Liver (tissue), 9 donors: ENCODE measurements around the gene ACACB. TPM values are rescaled to one million over a fixed set of nuclear protein-coding genes. Genes with fewer than 3 reads are reported as not detected.
A peak's percentile ranks its signal among the peaks of the same experiment; 100 is the strongest.

ENCODE experiments used
- DNase-seq: peaks from one replicate; pipeline ENCODE4 v3.0.0-alpha.2; 2017; ENCODE audit warnings: low spot score
- H3K27ac ChIP-seq, 2 donors: one replicate each; pipeline ENCODE4 v1.7.0; 2013; ENCODE audit warnings: inconsistent platforms in 2 of 2, low read length in 2 of 2, control low read depth in 1 of 2, low read depth in 1 of 2, mild to moderate bottlenecking in 1 of 2
- H3K27me3 ChIP-seq, 4 donors: one replicate each; pipeline versions ENCODE4 v1.6.1 to v1.7.0; 2013; ENCODE audit warnings: low read length in 3 of 4, inconsistent platforms in 1 of 4, mild to moderate bottlenecking in 1 of 4, moderate library complexity in 1 of 4; ENCODE audit not compliant: control insufficient read depth in 4 of 4, insufficient read depth in 4 of 4
- H3K36me3 ChIP-seq, 4 donors: one replicate each; pipeline versions ENCODE4 v1.6.1 to v1.7.0; 2013; ENCODE audit warnings: low read length in 3 of 4, mild to moderate bottlenecking in 3 of 4, low read depth in 1 of 4, moderate library complexity in 1 of 4; ENCODE audit not compliant: control insufficient read depth in 4 of 4, insufficient read depth in 3 of 4
- H3K4me1 ChIP-seq, 4 donors: one replicate each; pipeline versions ENCODE4 v1.6.1 to v1.7.0; 2013; ENCODE audit warnings: low read length in 3 of 4, mild to moderate bottlenecking in 3 of 4, moderate library complexity in 1 of 4; ENCODE audit not compliant: control insufficient read depth in 4 of 4, insufficient read depth in 4 of 4
- H3K4me3 ChIP-seq, 3 donors: one replicate each; pipeline versions ENCODE4 v1.6.1 to v1.7.0; 2013; ENCODE audit warnings: low read length in 3 of 3, control low read depth in 1 of 3, low read depth in 1 of 3, mild to moderate bottlenecking in 1 of 3
- H3K9ac ChIP-seq, 2 donors: one replicate each; pipeline ENCODE4 v1.7.0; 2013; ENCODE audit warnings: low read length in 2 of 2, mild to moderate bottlenecking in 2 of 2, moderate library complexity in 2 of 2, control low read depth in 1 of 2, low read depth in 1 of 2
- H3K9me3 ChIP-seq, 4 donors: one replicate each; pipeline versions ENCODE4 v1.6.1 to v1.7.0; 2013; ENCODE audit warnings: low read length in 3 of 4; ENCODE audit not compliant: control insufficient read depth in 4 of 4
- ATF3 ChIP-seq: IDR thresholded peaks from 2 replicates; pipeline ENCODE4 v1.6.1; 2016; ENCODE audit warnings: antibody characterized with exemption
- CTCF ChIP-seq: fragments of 150-350 bp; IDR thresholded peaks from 2 replicates; pipeline ENCODE4 v1.5.1; 2017; ENCODE audit warnings: improper control_type of control experiment, low read depth, low read length; ENCODE audit not compliant: missing input control
- EGR1 ChIP-seq, 2 donors: IDR thresholded peaks; 2 replicates each; pipeline ENCODE4 v1.6.1; 2016 to 2018; ENCODE audit warnings: antibody characterized with exemption in 2 of 2, low read depth in 2 of 2
- FOXA1 ChIP-seq: IDR thresholded peaks from 2 replicates; pipeline ENCODE4 v1.6.1; 2016; ENCODE audit warnings: antibody characterized with exemption
- FOXA2 ChIP-seq: IDR thresholded peaks from 2 replicates; pipeline ENCODE4 v1.6.1; 2016; ENCODE audit warnings: antibody characterized with exemption
- GABPA ChIP-seq, 2 donors: IDR thresholded peaks in 1 of 2; conservative IDR thresholded peaks in 1 of 2; 2 replicates each; pipeline ENCODE4 v1.6.1; 2016; ENCODE audit warnings: antibody characterized with exemption in 2 of 2, mild to moderate bottlenecking in 1 of 2, moderate library complexity in 1 of 2
- HNF4A ChIP-seq, 2 donors: conservative IDR thresholded peaks; 2 replicates each; pipeline ENCODE4 v1.6.1; 2016; ENCODE audit warnings: antibody characterized with exemption in 2 of 2, mild to moderate bottlenecking in 2 of 2
- HNF4G ChIP-seq: IDR thresholded peaks from 2 replicates; pipeline ENCODE4 v1.6.1; 2016; ENCODE audit warnings: antibody characterized with exemption
- JUND ChIP-seq, 2 donors: IDR thresholded peaks; 2 replicates each; pipeline ENCODE4 v1.6.1; 2016; ENCODE audit warnings: antibody characterized with exemption in 2 of 2
- NR2F2 ChIP-seq: IDR thresholded peaks from 2 replicates; pipeline ENCODE4 v1.6.1; 2016; ENCODE audit warnings: antibody characterized with exemption
- RAD21 ChIP-seq, 2 donors: IDR thresholded peaks; 2 replicates each; pipeline ENCODE4 v1.6.1; 2016; ENCODE audit warnings: antibody characterized with exemption in 2 of 2, mild to moderate bottlenecking in 2 of 2
- RXRA ChIP-seq, 2 donors: IDR thresholded peaks; 2 replicates each; pipeline ENCODE4 v1.6.1; 2017 to 2018; ENCODE audit warnings: antibody characterized with exemption in 2 of 2, mild to moderate bottlenecking in 1 of 2
- SP1 ChIP-seq: IDR thresholded peaks from 2 replicates; pipeline ENCODE4 v1.6.1; 2018; ENCODE audit warnings: antibody characterized with exemption, mild to moderate bottlenecking
- TAF1 ChIP-seq: conservative IDR thresholded peaks from 2 replicates; pipeline ENCODE4 v1.6.1; 2016; ENCODE audit warnings: antibody characterized with exemption, mild to moderate bottlenecking
- YY1 ChIP-seq: IDR thresholded peaks from 2 replicates; pipeline ENCODE4 v1.6.1; 2016; ENCODE audit warnings: antibody characterized with exemption, mild to moderate bottlenecking
- WGBS: extraction: QIAGEN DNeasy Blood & Tissue Kit; methylation state at CpG from one replicate; pipeline ENCODE4 v1.1.7; 2013; 5-methylcytosine and 5-hydroxymethylcytosine counted together
- polyA plus RNA-seq, 2 donors: library from polyadenylated mRNA; stranded (reverse) in 1 of 2; unstranded in 1 of 2; fragments of 200-250 nt in 1 of 2; fragments of >200 nt in 1 of 2; fragmentation: Nextera tagmentation in 1 of 2; extraction: Ambion mirVana in 1 of 2; gene quantifications; one replicate each; pipeline versions ENCODE4 v1.2.1 to v1.2.3, GENCODE V29; 2013 to 2015
- total RNA-seq, 2 donors: library from RNA; depleted of rRNA; stranded (reverse); fragments of >200 nt; gene quantifications; one replicate each; pipeline ENCODE4 v1.2.3, GENCODE V29; 2014
- TF ChIP-seq, protein P1 (sequence below): IDR thresholded peaks from 2 replicates; pipeline ENCODE4 v1.6.1; 2016; ENCODE audit warnings: antibody characterized with exemption
- TF ChIP-seq, protein P2 (sequence below): IDR thresholded peaks from 2 replicates; pipeline ENCODE4 v1.6.1; 2016; ENCODE audit warnings: antibody characterized with exemption
- TF ChIP-seq, protein P3 (sequence below): IDR thresholded peaks from 2 replicates; pipeline ENCODE4 v1.6.1; 2016; ENCODE audit warnings: antibody characterized with exemption, mild to moderate bottlenecking
- donor health status: healthy.
- donor health status: healthy.
- donor health status: healthy.
- donor health status: healthy.
- donor health status: healthy.

Gene ACACB
- total RNA-seq: 100 to 1,000 TPM in 1 of 2 donors, 10 to 100 TPM in 1; 12.9 to 288 TPM
- polyA plus RNA-seq: 10 to 100 TPM; 46.5 to 57.8 TPM

DNA sequence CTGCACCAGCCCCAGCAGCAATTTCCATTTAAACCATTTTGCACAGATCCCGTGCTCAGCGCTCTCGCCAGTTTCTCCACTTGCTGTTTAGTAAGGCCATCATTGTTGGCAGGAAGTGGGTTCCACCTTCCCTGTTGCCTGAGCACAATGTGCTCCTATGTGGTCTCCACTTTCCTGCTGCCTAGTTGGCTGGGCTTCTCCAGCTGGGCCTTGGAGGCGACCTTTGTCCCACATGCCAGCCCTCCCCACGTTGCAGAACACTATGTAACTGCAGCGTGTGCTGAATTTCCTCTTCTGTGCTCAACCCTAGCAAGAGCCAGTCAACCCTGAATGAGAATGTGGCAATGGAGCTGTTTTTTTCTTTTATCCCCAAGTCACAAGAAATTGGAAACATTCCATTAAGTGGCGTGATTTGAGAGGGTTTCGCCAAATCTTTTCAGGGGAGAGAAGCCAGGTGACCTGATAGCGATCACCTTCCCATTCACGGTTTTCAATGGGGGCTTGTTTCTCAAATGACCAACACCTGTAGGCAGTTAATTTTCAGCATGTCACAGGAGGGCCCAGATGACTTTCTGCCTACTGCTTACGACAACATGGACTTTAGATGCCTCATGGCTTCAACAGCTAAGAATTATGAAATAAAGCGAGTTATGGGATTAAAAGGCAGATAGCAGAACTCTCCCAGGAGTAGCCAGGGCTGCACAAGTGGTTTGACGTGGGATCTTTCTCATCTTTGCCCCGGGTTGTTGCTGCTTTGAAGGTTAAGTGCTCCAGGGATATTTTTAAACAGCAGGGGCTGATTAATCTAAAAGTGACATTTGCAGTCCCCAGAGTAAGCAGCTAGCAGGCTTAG is at the start of gene ACACB:
Gene ACACB, plus strand, starts transcription at position 830 of the 853 bp plus-strand sequence. CDS start 22,819 bp downstream, outside the sequence.
- DNase-seq: peak; percentile 53
- Histone ChIP-seq H3K27me3 (no peaks in the 10 kb centered on the region), H3K4me3 (peak within 1 kb of the TSS in 1 of 3 donors; percentile 18), H3K27ac (peak within 1 kb of the TSS; percentile 78 to 85), H3K9ac (peak within 1 kb of the TSS in 1 of 2 donors; percentile 47), H3K4me1 (peaks cover 15 to 80% (median 70%) of the 10 kb centered on the region in 4 donors), H3K36me3 (no peaks in the 10 kb centered on the region), H3K9me3 (no peaks in the 10 kb centered on the region)
- TF ChIP-seq, protein P1, sequence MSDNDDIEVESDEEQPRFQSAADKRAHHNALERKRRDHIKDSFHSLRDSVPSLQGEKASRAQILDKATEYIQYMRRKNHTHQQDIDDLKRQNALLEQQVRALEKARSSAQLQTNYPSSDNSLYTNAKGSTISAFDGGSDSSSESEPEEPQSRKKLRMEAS: peak; percentile 88
- TF ChIP-seq ATF3 (peak; percentile 33), YY1 (peak; percentile 82), EGR1 (IDR thresholded peaks at IDR 0.05; ENCODE audit: low read depth in 2 of 2) (no peak), RAD21 (IDR thresholded peaks at IDR 0.05) (peak; percentile 47 to 58), JUND (IDR thresholded peaks at IDR 0.05) (peak; percentile 8 to 33), TAF1 (peak; percentile 82), FOXA2 (peak; percentile 10), HNF4G (peak; percentile 70), HNF4A (conservative IDR thresholded peaks at IDR 0.05) (peak; percentile 74 to 79), NR2F2 (peak; percentile 83), FOXA1 (peak; percentile 16), GABPA (IDR thresholded peaks at IDR 0.05 in 1 of 2, conservative IDR thresholded peaks at IDR 0.05 in 1 of 2) (peak in 1 of 2 donors; percentile 23), CTCF (no peak), RXRA (IDR thresholded peaks at IDR 0.05) (peak; percentile 90 to 97), SP1 (peak; percentile 99)
- TF ChIP-seq, protein P2, sequence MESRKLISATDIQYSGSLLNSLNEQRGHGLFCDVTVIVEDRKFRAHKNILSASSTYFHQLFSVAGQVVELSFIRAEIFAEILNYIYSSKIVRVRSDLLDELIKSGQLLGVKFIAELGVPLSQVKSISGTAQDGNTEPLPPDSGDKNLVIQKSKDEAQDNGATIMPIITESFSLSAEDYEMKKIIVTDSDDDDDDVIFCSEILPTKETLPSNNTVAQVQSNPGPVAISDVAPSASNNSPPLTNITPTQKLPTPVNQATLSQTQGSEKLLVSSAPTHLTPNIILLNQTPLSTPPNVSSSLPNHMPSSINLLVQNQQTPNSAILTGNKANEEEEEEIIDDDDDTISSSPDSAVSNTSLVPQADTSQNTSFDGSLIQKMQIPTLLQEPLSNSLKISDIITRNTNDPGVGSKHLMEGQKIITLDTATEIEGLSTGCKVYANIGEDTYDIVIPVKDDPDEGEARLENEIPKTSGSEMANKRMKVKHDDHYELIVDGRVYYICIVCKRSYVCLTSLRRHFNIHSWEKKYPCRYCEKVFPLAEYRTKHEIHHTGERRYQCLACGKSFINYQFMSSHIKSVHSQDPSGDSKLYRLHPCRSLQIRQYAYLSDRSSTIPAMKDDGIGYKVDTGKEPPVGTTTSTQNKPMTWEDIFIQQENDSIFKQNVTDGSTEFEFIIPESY: peak; percentile 68
- TF ChIP-seq, protein P3, sequence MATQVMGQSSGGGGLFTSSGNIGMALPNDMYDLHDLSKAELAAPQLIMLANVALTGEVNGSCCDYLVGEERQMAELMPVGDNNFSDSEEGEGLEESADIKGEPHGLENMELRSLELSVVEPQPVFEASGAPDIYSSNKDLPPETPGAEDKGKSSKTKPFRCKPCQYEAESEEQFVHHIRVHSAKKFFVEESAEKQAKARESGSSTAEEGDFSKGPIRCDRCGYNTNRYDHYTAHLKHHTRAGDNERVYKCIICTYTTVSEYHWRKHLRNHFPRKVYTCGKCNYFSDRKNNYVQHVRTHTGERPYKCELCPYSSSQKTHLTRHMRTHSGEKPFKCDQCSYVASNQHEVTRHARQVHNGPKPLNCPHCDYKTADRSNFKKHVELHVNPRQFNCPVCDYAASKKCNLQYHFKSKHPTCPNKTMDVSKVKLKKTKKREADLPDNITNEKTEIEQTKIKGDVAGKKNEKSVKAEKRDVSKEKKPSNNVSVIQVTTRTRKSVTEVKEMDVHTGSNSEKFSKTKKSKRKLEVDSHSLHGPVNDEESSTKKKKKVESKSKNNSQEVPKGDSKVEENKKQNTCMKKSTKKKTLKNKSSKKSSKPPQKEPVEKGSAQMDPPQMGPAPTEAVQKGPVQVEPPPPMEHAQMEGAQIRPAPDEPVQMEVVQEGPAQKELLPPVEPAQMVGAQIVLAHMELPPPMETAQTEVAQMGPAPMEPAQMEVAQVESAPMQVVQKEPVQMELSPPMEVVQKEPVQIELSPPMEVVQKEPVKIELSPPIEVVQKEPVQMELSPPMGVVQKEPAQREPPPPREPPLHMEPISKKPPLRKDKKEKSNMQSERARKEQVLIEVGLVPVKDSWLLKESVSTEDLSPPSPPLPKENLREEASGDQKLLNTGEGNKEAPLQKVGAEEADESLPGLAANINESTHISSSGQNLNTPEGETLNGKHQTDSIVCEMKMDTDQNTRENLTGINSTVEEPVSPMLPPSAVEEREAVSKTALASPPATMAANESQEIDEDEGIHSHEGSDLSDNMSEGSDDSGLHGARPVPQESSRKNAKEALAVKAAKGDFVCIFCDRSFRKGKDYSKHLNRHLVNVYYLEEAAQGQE: peak; percentile 90
- 20% methylated on average over 14 of the region's 14 CpGs for WGBS
